ENCODE results near the gene KRTAP12-4. TPM values are rescaled to one million over a fixed set of nuclear protein-coding genes. Genes with fewer than 3 reads are reported as not detected.

Gene KRTAP12-4, protein sequence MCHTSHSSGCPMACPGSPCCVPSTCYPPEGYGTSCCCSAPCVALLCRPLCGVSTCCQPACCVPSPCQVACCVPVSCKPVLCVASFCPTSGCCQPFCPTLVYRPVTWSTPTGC
- not detected for total RNA-seq

DNA sequence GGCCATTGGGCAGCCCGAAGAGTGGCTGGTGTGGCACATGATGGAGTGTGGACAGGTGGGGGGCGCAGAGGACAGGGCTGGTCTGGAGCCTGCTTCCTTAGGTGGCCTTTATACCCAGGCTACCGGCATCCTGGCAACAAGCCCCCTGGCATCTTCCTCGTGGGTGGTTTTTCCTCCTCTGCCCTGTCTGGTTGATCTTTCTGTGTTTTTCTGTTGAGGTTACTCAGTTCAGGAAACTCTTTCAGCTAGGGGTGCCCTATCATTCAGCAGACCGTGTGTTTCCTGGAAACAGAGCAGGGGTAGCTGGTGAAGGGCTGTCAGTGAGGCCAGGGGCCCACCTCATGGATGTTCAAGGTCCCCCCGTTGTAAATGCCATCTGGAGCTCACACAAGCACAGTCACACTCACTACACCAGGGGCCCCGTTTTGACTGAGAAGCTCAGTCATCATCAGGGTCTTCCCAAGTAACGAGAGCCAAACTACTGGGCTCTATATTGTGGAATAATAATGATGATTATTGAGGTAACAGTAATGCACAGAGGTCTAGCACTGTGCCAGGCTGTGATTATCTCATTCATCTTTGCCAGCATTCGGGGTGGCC is at the start of gene KRTAP12-4:
Gene KRTAP12-4, minus strand, starts transcription at position 84 of the 600 bp plus-strand sequence. Its CDS starts 45 bp downstream, at position 39.
- TF ChIP-seq EP300 (IDR thresholded peaks at IDR 0.05; ENCODE audit: low read depth) (no peak), POLR2A (IDR thresholded peaks at IDR 0.05) (no peak), POLR2AphosphoS5 (IDR thresholded peaks at IDR 0.05) (no peak)
- TF ChIP-seq, protein P1, sequence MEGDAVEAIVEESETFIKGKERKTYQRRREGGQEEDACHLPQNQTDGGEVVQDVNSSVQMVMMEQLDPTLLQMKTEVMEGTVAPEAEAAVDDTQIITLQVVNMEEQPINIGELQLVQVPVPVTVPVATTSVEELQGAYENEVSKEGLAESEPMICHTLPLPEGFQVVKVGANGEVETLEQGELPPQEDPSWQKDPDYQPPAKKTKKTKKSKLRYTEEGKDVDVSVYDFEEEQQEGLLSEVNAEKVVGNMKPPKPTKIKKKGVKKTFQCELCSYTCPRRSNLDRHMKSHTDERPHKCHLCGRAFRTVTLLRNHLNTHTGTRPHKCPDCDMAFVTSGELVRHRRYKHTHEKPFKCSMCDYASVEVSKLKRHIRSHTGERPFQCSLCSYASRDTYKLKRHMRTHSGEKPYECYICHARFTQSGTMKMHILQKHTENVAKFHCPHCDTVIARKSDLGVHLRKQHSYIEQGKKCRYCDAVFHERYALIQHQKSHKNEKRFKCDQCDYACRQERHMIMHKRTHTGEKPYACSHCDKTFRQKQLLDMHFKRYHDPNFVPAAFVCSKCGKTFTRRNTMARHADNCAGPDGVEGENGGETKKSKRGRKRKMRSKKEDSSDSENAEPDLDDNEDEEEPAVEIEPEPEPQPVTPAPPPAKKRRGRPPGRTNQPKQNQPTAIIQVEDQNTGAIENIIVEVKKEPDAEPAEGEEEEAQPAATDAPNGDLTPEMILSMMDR (IDR thresholded peaks at IDR 0.05): no peak
- Histone ChIP-seq H3K9me3 (no peaks in the 10 kb centered on the region), H3K4me3 (no peak within 1 kb of the TSS), H3K4me1 (no peaks in the 10 kb centered on the region), H3K36me3 (no peaks in the 10 kb centered on the region), H3K27me3 (peaks cover 16% of the 10 kb centered on the region), H3K27ac (no peak within 1 kb of the TSS)
- no peak for DNase-seq
- in situ Hi-C loops (cut with MboI; ENCODE audit: low pct_ligation_motif_present in 1 of 4, low pct_unique_long_range_greater_than_20kb in 1 of 4, low sequenced_read_pairs in 3 of 4) (no loop called here), intact Hi-C loops (cut with DNase I; ENCODE audit: low total_unique reads) (no loop called here)
- 61% methylated on average over 9 of the region's 9 CpGs; no CpG with 5 or more reads in 1 of the 2 donors for WGBS, 2 donors (ENCODE audit: low coverage in 1 of 2)

DNA sequence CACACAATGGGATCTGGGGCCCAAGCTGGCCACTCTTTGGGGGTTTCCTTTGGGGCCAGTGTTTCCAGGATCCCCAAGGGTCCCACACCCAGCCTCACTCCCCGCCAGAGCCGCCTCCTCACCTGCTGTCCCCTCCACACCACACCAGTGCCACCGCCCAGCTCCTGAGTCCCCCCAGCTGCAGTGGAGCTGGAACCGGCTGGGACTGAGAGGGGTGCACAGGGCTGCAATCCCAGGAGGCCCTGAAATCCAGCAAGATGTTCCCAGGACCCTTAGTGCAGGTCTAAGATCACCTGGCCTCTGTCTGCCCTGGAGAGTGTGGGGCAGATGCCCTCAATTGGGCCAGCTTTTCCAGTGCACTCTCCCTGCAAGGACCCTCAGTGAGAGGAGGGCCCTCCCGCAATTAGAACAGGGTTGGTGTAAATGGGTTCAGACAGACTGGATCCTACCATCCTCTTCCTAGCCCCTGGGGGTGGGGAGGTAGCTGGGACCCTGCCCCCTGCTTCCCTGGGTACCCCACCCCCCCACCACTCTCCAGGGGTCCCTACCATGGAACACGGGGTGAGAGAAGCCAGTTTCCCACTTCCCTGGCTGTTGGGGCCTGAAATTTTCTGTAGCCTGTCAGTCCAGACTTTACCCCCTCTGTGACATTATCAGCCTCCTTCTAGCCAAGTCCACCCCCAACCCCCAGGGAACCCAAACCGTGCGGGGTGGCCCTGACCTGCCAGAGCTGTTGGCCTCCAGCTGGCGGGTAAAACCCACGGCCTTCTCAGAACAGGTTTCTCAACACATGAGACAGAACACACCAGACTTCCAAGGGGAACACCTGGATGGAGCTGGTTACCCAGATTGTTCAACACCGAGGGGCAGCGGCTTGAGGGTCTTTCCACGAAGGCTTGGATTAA is 49.5 kb upstream of the KRTAP12-4 start:
- WGBS, 2 donors (ENCODE audit: low coverage in 1 of 2): 57% methylated on average over 13 of the region's 13 CpGs; no CpG with 5 or more reads in 1 of the 2 donors

DNA sequence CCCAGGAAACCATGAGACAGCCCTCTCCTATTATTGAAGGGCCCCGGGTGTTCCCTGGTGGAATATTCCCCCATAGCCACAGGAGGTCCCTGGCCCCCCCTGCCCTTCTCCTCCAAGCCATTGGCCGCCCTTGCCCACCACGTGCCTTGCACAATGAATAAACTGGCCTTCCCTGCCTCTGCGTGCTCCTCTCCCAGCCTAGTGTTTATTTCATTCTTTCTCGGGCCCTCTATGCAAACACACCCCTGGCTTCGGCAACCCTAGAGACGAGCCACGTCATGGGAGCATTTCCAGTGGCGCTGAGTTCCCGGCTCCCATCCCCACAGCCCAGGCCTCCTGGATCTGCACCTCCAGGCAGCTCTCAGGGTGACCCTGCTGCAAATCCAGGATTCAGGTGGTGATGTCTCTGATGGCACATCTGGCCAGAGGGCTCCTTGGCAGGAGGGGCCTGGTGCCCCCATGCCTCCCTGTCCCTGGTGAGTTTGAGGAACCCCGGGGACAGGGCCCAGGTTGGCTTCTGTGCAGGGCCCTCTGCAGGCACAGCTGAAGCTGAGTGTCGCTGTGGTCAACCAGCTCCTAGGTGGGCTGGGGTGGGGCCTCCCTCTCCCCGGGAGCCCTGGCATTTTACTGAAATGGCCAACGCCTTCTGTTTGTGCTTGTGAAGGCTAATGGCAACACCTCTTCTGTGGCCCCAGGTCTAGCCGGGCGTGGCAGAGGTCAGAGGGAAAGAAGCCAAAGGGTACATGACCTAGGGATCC is 48.7 kb upstream of the KRTAP12-4 start:
- no peak for TF ChIP-seq EP300 (IDR thresholded peaks at IDR 0.05; ENCODE audit: low read depth)
- TF ChIP-seq, protein P1 (IDR thresholded peaks at IDR 0.05): no peak
- no peak for TF ChIP-seq POLR2A (IDR thresholded peaks at IDR 0.05)
- no peak for TF ChIP-seq POLR2AphosphoS5 (IDR thresholded peaks at IDR 0.05)
- DNase-seq: no peak
- in situ Hi-C loops (cut with MboI; ENCODE audit: low pct_ligation_motif_present in 1 of 4, low pct_unique_long_range_greater_than_20kb in 1 of 4, low sequenced_read_pairs in 3 of 4) (no loop called here), intact Hi-C loops (cut with DNase I; ENCODE audit: low total_unique reads) (no loop called here)
- H3K9me3 ChIP-seq: no peaks in the 10 kb centered on the region
- no peak overlapping the region for H3K4me3 ChIP-seq
- no peak overlapping the region for H3K27ac ChIP-seq
- 47 to 50% methylated on average over 2 to 14 of the region's 16 CpGs for WGBS, 2 donors (ENCODE audit: low coverage in 1 of 2)
- H3K27me3 ChIP-seq: peaks cover 86% of the 10 kb centered on the region
- H3K4me1 ChIP-seq: no peaks in the 10 kb centered on the region
- H3K36me3 ChIP-seq: no peaks in the 10 kb centered on the region

More for the DNA sequence above, 49.5 kb upstream of the KRTAP12-4 start:
- no peak for TF ChIP-seq EP300 (IDR thresholded peaks at IDR 0.05; ENCODE audit: low read depth)
- TF ChIP-seq POLR2AphosphoS5 (IDR thresholded peaks at IDR 0.05): no peak
- TF ChIP-seq, protein P1 (IDR thresholded peaks at IDR 0.05): no peak
- no peak for TF ChIP-seq POLR2A (IDR thresholded peaks at IDR 0.05)
- intact Hi-C loops (cut with DNase I; ENCODE audit: low total_unique reads) (no loop called here), in situ Hi-C loops (cut with MboI; ENCODE audit: low pct_ligation_motif_present in 1 of 4, low pct_unique_long_range_greater_than_20kb in 1 of 4, low sequenced_read_pairs in 3 of 4) (no loop called here)
- no peaks in the 10 kb centered on the region for H3K36me3 ChIP-seq
- no peaks in the 10 kb centered on the region for H3K4me1 ChIP-seq
- no peak overlapping the region for H3K4me3 ChIP-seq
- peaks cover 86% of the 10 kb centered on the region for H3K27me3 ChIP-seq
- no peak overlapping the region for H3K27ac ChIP-seq
- DNase-seq: no peak
- H3K9me3 ChIP-seq: no peaks in the 10 kb centered on the region
